B cell (primary cell): ENCODE data around the gene ARHGAP18. TPM values are rescaled to one million over a fixed set of nuclear protein-coding genes. Genes with fewer than 3 reads are reported as not detected.

Experiments
- ATAC-seq: fragments of 200-7000 bp; cut with Tn5 transposase; one replicate; pipeline ENCODE4 v1.10.0; 2021; ENCODE audit warnings: low read depth, mild to moderate bottlenecking, moderate number of reproducible peaks, moderate library complexity
- CTCF ChIA-PET: fragments of 350-600 bp; sonication (Branson Sonifier 250); formaldehyde crosslinking; loops from one replicate; lab custom pipeline; 2021; ENCODE audit warnings: antibody characterized with exemption, inconsistent platforms; lab: Charles Lee
- POLR2A ChIA-PET: fragments of 350-600 bp; sonication (Branson Sonifier 250); formaldehyde crosslinking; loops from one replicate; lab custom pipeline; 2021; ENCODE audit warnings: antibody characterized with exemption; lab: Charles Lee
- DNase-seq: peaks from one replicate; pipeline ENCODE4 v3.0.0; 2013
- H2AFZ ChIP-seq: 2 replicates; pipeline ENCODE4 v1.6.1; 2012; ENCODE audit warnings: mild to moderate bottlenecking, low read depth, low read length; ENCODE audit not compliant: insufficient read depth, poor library complexity, severe bottlenecking
- H3K27ac ChIP-seq, 2 donors: 1 replicate in 1 of 2; 2 replicates in 1 of 2; pipeline ENCODE4 v1.5.1; 2012 to 2013; ENCODE audit warnings: low read length in 2 of 2, mild to moderate bottlenecking in 2 of 2, moderate library complexity in 1 of 2
- H3K27me3 ChIP-seq, 4 experiments: fragments of 200-600 bp in 1 of 4; sonication (generic) in 1 of 4; replicated peaks in 1 of 4; 1 replicate in 2 of 4; 2 replicates in 2 of 4; pipeline versions ENCODE4 v1.6.1 to v1.7.0; 2013 to 2016; ENCODE audit warnings: low read length in 3 of 4, mild to moderate bottlenecking in 2 of 4, mixed read lengths in 1 of 4, moderate library complexity in 1 of 4; ENCODE audit not compliant: insufficient read depth in 4 of 4, control insufficient read depth in 3 of 4; ENCODE audit errors: control extremely low read depth in 1 of 4
- H3K36me3 ChIP-seq, 2 experiments: replicated peaks in 1 of 2; 1 replicate in 1 of 2; 2 replicates in 1 of 2; pipeline versions ENCODE4 v1.6.1 to v1.7.1; 2013; ENCODE audit warnings: low read length in 1 of 2; ENCODE audit not compliant: insufficient read depth in 2 of 2, control insufficient read depth in 1 of 2; ENCODE audit errors: control extremely low read depth in 1 of 2, extremely low read depth in 1 of 2
- H3K4me1 ChIP-seq, 2 donors: fragments of 200-600 bp in 1 of 2; sonication (generic) in 1 of 2; 1 replicate in 1 of 2; 2 replicates in 1 of 2; pipeline versions ENCODE4 v1.5.1 to v1.6.1; 2013 to 2017; ENCODE audit warnings: low read length in 2 of 2; ENCODE audit not compliant: control insufficient read depth in 2 of 2, insufficient read depth in 2 of 2
- H3K4me2 ChIP-seq: replicated peaks from 2 replicates; pipeline ENCODE3; 2012; ENCODE audit warnings: mild to moderate bottlenecking, low read depth, low read length; ENCODE audit not compliant: poor library complexity, severe bottlenecking
- H3K4me3 ChIP-seq, 5 experiments: fragments of 200-600 bp in 1 of 5; sonication (generic) in 1 of 5; 1 replicate in 3 of 5; 2 replicates in 2 of 5; pipeline versions ENCODE4 v1.5.1 to v1.7.0; 2011 to 2016; ENCODE audit warnings: low read length in 4 of 5, mild to moderate bottlenecking in 4 of 5, low read depth in 2 of 5, control low read depth in 1 of 5, moderate library complexity in 1 of 5; ENCODE audit not compliant: insufficient read depth in 1 of 5; ENCODE audit errors: control extremely low read depth in 1 of 5, extremely low read depth in 1 of 5
- H3K79me2 ChIP-seq: fragments of 200-600 bp; sonication (generic); one replicate; pipeline ENCODE4 v1.6.0; 2016; ENCODE audit warnings: low read length; ENCODE audit not compliant: control insufficient read depth, insufficient read depth
- H3K9ac ChIP-seq: fragments of 200-600 bp; sonication (generic); 2 replicates; pipeline ENCODE4 v1.6.1; 2017; ENCODE audit warnings: mild to moderate bottlenecking, low read length, moderate library complexity
- H3K9me3 ChIP-seq, 3 donors: one replicate each; pipeline versions ENCODE4 v1.6.1 to v1.7.1; 2013; ENCODE audit warnings: low read length in 2 of 3; ENCODE audit not compliant: control insufficient read depth in 2 of 3, insufficient read depth in 1 of 3; ENCODE audit errors: control extremely low read depth in 1 of 3
- H4K20me1 ChIP-seq: 2 replicates; pipeline ENCODE4 v1.6.0; 2012; ENCODE audit warnings: mild to moderate bottlenecking, low read length; ENCODE audit not compliant: insufficient read depth, control insufficient read depth, poor library complexity, severe bottlenecking
- H3K27ac Mint-ChIP-seq: one replicate; pipeline ENCODE4 v1.8.0; 2021; ENCODE audit warnings: mixed read lengths
- H3K27me3 Mint-ChIP-seq: one replicate; pipeline ENCODE4 v1.8.0; 2021; ENCODE audit warnings: mixed read lengths
- H3K4me1 Mint-ChIP-seq: one replicate; pipeline ENCODE4 v1.8.0; 2021; ENCODE audit warnings: mixed read lengths
- H3K4me3 Mint-ChIP-seq: one replicate; pipeline ENCODE4 v1.8.0; 2021; ENCODE audit warnings: mixed read lengths
- H3K9me3 Mint-ChIP-seq: one replicate; pipeline ENCODE4 v1.8.0; 2022; ENCODE audit warnings: mixed read lengths; ENCODE audit not compliant: insufficient read depth
- EZH2 ChIP-seq: IDR thresholded peaks from 2 replicates; pipeline ENCODE4 v1.6.1; 2012; ENCODE audit warnings: borderline replicate concordance, low read depth, mild to moderate bottlenecking, moderate library complexity, low read length; ENCODE audit not compliant: insufficient read depth, poor library complexity, severe bottlenecking
- WGBS: methylation state at CpG from one replicate; pipeline ENCODE4 v1.1.5; 2013; ENCODE audit warnings: missing lambda C conversion rate; ENCODE audit not compliant: insufficient coverage; 5-methylcytosine and 5-hydroxymethylcytosine counted together
- intact Hi-C: fragments of 100-400 bp; cut with micrococcal nuclease; formaldehyde crosslinking; loops from one replicate; pipeline ENCODE4 v1.10.0; 2022
- polyA plus RNA-seq: library from polyadenylated mRNA; depleted of rRNA; stranded (reverse); fragments of >200 nt; gene quantifications from 2 replicates; pipeline ENCODE4 v1.2.3, GENCODE V29; 2012
- total RNA-seq, 2 donors: library from RNA; stranded (reverse); fragments of 120-200 nt in 1 of 2; gene quantifications; 1 replicate in 1 of 2; 2 replicates in 1 of 2; pipeline versions ENCODE4 v1.2.3 to v1.2.4, GENCODE V29; 2013 to 2022
- TF ChIP-seq, protein P1 (sequence below): fragments of 200-600 bp; IDR thresholded peaks from one replicate; pipeline ENCODE4 v1.8.0; 2022; ENCODE audit warnings: antibody characterized with exemption, mild to moderate bottlenecking

Gene ARHGAP18
- total and polyA plus RNA-seq, 2 donors (not counting 1 experiment from before 2014, with no cell fraction given) = 0.95 to 3.9 TPM

DNA sequence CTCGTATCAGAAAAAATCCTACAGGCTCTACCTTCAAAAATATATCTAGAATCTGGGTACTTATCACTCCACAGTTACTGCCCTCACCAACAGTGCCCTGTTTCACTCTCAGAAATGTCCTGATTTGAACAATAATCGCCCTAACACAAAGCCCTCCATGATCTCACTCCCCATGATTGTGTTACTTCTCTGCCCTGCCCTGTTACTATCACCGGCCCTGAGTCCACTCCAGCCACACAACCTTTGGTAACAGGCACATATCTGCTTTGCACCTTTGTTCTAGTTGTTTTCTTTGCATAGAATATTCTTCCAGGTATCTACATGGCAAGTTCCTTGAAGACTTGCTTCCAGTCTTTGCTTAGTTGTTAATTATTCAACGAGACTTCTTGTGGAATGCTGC, 142.0 kb downstream of the ARHGAP18 start:
- no peaks in the 10 kb centered on the region for H3K4me1 Mint-ChIP-seq
- no peak for ATAC-seq
- no peak for TF ChIP-seq EZH2
- TF ChIP-seq, protein P1, sequence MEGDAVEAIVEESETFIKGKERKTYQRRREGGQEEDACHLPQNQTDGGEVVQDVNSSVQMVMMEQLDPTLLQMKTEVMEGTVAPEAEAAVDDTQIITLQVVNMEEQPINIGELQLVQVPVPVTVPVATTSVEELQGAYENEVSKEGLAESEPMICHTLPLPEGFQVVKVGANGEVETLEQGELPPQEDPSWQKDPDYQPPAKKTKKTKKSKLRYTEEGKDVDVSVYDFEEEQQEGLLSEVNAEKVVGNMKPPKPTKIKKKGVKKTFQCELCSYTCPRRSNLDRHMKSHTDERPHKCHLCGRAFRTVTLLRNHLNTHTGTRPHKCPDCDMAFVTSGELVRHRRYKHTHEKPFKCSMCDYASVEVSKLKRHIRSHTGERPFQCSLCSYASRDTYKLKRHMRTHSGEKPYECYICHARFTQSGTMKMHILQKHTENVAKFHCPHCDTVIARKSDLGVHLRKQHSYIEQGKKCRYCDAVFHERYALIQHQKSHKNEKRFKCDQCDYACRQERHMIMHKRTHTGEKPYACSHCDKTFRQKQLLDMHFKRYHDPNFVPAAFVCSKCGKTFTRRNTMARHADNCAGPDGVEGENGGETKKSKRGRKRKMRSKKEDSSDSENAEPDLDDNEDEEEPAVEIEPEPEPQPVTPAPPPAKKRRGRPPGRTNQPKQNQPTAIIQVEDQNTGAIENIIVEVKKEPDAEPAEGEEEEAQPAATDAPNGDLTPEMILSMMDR = no peak

DNA sequence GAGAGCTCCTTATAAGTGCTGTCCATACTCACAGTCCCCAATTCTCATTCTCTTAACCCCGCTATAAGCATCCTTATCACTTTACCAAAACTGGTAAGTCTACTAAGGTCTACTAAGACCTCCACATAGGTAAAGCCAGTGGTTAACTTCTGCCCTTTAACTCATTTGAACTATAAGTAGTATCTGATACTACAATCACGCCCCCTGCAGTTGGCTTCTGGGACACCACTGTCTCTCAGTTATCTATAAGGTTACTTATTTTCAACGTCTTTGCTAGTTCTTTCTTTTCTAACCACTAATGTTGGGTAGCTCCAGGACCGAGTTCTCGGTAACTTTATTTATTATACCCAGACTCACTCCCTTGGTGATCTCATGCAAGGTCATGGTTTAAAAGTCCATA, 142.6 kb downstream of the ARHGAP18 start:
- no peaks in the 10 kb centered on the region for H3K36me3 ChIP-seq
- H3K9ac ChIP-seq = no peak overlapping the region
- ChIA-PET CTCF (no interaction called here), POLR2A (no interaction called here)
- H3K4me1 ChIP-seq = no peaks in the 10 kb centered on the region
- 85% methylated on average over 3 of the region's 5 CpGs for WGBS
- DNase-seq (no peak), ATAC-seq (no peak)
- no peak overlapping the region for H3K4me2 ChIP-seq
- H2AFZ ChIP-seq = no peak overlapping the region
- intact Hi-C loops = no loop called here
- Mint-ChIP-seq H3K4me1 (no peaks in the 10 kb centered on the region), H3K27ac (no peak overlapping the region), H3K4me3 (no peak overlapping the region), H3K9me3 (no peaks in the 10 kb centered on the region), H3K27me3 (peaks cover 5% of the 10 kb centered on the region)
- TF ChIP-seq EZH2 = no peak
- TF ChIP-seq, protein P1 = no peak
- H3K27me3 ChIP-seq = no peaks in the 10 kb centered on the region
- H3K4me3 ChIP-seq = no peak overlapping the region
- peaks cover 0 to 4% (median 0%) of the 10 kb centered on the region in 3 donors for H3K9me3 ChIP-seq
- H3K27ac ChIP-seq = no peak overlapping the region
- H4K20me1 ChIP-seq = no peaks in the 10 kb centered on the region
- no peaks in the 10 kb centered on the region for H3K79me2 ChIP-seq

More for the DNA sequence above, 142.0 kb downstream of the ARHGAP18 start:
- H3K27me3 Mint-ChIP-seq = peaks cover 5% of the 10 kb centered on the region
- Histone ChIP-seq H3K4me2 (no peak overlapping the region), H3K36me3 (no peaks in the 10 kb centered on the region), H3K79me2 (no peaks in the 10 kb centered on the region), H3K9ac (no peak overlapping the region), H3K27ac (no peak overlapping the region), H3K9me3 (peaks cover 0 to 4% (median 0%) of the 10 kb centered on the region in 3 donors), H2AFZ (no peak overlapping the region), H4K20me1 (no peaks in the 10 kb centered on the region), H3K4me3 (no peak overlapping the region), H3K4me1 (no peaks in the 10 kb centered on the region), H3K27me3 (no peaks in the 10 kb centered on the region)
- H3K9me3 Mint-ChIP-seq = no peaks in the 10 kb centered on the region
- H3K27ac Mint-ChIP-seq = no peak overlapping the region
- H3K4me3 Mint-ChIP-seq = no peak overlapping the region
- ChIA-PET CTCF (no interaction called here), POLR2A (no interaction called here)
- no peak for DNase-seq
- WGBS = 88% methylated on average over 3 of the region's 4 CpGs
- intact Hi-C loops = no loop called here
